Neural progenitor cell (in vitro differentiated cells): Measurements from ENCODE around the gene SLC7A1.

Experiments
- CTCF ChIP-seq: fragments of 200-600 bp; sonication (generic); IDR thresholded peaks from 2 replicates; pipeline ENCODE4 v1.5.1; 2017; ENCODE audit warnings: antibody characterized with exemption, mild to moderate bottlenecking
- EZH2 ChIP-seq: fragments of 200-600 bp; sonication (generic); IDR thresholded peaks from 2 replicates; pipeline ENCODE4 v1.6.1; 2017; ENCODE audit warnings: antibody characterized with exemption, mild to moderate bottlenecking, moderate library complexity

DNA sequence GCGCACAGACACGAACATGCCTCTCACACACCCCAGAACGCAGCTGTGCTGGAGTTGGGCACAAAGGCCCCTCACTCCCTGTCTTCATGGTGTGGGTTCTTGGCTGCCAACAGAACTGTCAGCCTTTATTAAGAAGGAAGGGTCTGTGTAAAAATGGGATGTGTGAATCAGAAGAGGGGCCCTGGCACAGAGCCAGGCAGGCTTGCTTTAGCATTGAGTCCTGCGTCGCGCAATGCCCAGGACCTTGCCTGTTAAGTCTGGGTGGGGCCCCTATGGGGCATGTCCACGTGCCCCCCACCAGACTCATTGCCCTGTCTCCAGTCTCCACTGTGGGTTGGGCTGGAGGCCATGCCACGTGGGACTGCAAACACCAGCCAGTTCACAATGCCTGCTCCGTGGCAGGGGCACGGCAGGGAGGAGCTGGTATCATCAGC, 84.8 kb downstream of the SLC7A1 start:
- TF ChIP-seq CTCF (no peak), EZH2 (no peak)
